Effector memory CD4-positive, alpha-beta T cell (primary cell): ENCODE measurements around the gene CHID1.

Experiments used
- DNase-seq, 3 donors: peaks; one replicate each; pipeline ENCODE4 v3.0.0-alpha.2; 2020
- H3K27ac ChIP-seq: 2 replicates; pipeline ENCODE4 v1.7.0; 2013; ENCODE audit warnings: mild to moderate bottlenecking, low read length, moderate library complexity; ENCODE audit not compliant: insufficient read depth, poor library complexity, severe bottlenecking
- H3K27me3 ChIP-seq: replicated peaks from 2 replicates; pipeline ENCODE4 v1.7.0; 2013; ENCODE audit warnings: mild to moderate bottlenecking, low read length; ENCODE audit not compliant: insufficient read depth, control insufficient read depth, poor library complexity, severe bottlenecking
- H3K36me3 ChIP-seq: 2 replicates; pipeline ENCODE4 v1.7.0; 2013; ENCODE audit warnings: mild to moderate bottlenecking, low read length, moderate library complexity; ENCODE audit not compliant: control insufficient read depth, insufficient read depth
- H3K4me1 ChIP-seq: 2 replicates; pipeline ENCODE4 v1.7.0; 2013; ENCODE audit warnings: low read length, mild to moderate bottlenecking; ENCODE audit not compliant: control insufficient read depth, insufficient read depth, poor library complexity, severe bottlenecking
- H3K4me3 ChIP-seq: 2 replicates; pipeline ENCODE4 v1.7.0; 2013; ENCODE audit warnings: low read length, low read depth, mild to moderate bottlenecking; ENCODE audit not compliant: insufficient read depth, poor library complexity, severe bottlenecking
- H3K9me3 ChIP-seq: 2 replicates; pipeline ENCODE4 v1.7.0; 2013; ENCODE audit warnings: mild to moderate bottlenecking, low read length, moderate library complexity; ENCODE audit not compliant: control insufficient read depth

The CHID1 gene

DNA sequence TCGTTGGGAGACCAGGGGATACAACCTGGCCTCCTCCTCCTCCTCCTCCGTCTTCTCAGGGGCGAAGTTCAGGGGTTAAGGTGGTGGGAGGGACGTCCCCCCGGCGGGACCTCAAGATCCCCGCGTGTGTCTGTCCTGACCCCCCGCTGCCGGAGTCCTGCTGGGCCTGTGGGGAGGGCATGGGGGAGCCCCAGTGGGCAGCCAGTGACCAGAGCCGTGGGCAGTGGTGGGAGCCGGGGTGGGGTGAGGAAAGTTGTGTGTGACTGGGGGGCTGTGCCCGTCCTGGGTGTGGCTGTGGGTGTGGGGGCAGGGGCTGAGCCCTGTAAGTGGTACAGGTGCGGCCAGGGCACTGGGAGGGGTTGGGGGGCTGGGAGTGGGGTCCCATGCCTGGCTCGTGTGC, 57.8 kb downstream of the CHID1 start:
- no peak overlapping the region for H3K27ac ChIP-seq
- no peaks in the 10 kb centered on the region for H3K9me3 ChIP-seq
- H3K4me3 ChIP-seq: no peak overlapping the region
- peaks cover 21% of the 10 kb centered on the region for H3K27me3 ChIP-seq
- H3K4me1 ChIP-seq: peaks cover 12% of the 10 kb centered on the region
- no peak for DNase-seq
- H3K36me3 ChIP-seq: no peaks in the 10 kb centered on the region

DNA sequence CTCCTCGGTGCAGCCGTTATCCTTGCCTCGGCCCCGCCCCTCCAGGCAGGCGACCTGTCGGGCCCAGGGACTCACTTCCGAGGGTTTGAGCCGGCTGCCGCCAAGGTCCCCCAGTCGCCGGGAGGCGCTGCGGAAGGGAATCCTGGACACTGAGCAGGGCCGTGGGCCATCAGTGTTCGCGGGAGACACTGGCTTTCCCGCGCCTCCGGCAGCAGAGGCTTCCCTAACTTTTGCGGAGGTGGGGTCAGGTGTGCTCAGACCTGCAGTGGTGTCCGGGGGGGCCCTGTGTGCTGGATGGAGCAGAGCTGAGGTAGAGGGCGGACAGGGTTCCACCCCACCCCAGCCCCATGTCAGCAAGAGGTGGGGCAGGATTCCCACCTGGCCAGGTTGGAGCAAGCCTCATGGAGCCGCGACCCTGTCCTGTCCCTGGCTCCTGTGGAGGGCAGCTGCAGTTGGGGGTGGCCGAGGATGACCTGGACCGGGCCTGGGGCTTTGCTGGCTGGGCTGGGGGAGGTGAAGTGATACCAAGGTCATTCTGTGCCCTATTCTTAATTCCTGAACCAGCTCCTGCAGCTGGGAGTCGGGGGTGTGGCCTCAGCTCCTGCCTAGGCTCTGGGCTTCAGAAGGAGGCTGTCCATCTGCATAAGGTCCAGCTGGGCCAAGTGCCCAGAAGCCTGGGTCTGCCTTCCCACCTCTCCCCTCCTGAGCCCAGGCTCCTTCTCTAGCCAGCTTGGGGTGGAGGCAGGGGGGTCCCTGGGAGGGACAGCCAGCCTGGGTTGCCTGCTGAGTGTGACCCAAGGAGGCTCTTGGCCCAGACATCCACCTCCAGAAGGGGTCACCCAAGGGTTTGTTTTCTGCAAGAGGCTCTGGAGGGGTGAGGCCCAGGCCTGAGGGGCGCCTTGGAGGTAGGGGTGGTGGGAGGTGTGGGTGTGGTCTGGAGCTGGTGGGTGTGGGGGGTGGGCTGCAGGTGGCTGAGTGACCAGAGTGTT, 59.5 kb downstream of the CHID1 start:
- Histone ChIP-seq H3K36me3 (no peaks in the 10 kb centered on the region), H3K27ac (no peak overlapping the region), H3K4me3 (no peak overlapping the region), H3K27me3 (peaks cover 21% of the 10 kb centered on the region), H3K9me3 (no peaks in the 10 kb centered on the region), H3K4me1 (peaks cover 12% of the 10 kb centered on the region)
- DNase-seq: no peak

DNA sequence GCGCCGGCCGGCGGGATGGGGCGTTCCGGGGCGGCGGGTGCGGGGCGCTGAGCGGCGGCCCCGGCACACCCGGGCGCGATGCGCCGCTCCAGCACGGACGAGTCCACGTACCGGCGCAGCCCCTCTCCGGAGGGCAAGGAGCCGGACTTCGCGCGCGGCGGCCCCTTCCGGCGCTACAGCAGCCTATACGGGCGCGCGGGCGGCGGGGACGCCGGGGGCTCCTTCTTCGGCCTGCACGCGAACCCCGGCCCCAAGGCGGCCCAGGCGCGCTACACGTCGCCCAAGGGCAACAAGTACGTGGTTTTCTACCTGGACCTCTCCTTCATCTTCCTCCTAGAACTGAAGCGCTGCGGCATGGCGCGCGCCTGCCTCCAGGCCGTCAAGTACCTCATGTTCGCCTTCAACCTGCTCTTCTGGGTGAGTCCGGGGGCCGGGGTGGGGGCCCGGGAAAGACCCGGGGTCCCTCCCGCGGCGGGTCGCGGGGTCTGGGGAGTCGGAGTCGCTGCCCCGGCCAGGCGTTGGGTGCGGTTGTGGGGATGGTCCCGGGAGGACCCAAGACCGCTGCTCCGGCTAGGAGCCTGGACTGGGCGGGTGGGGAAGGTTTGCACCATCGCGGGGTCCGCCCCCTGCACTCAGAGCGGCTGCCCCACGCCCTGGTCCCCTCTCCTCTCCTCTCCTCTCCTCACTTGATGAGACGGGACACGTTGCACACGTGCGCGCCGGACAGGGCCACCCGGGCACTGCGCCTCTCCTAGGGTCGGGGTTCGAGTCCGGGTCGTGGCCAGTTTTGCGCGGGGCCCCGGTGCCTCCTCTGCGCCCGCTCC, 60.4 kb downstream of the CHID1 start:
- H3K27me3 ChIP-seq: peaks cover 21% of the 10 kb centered on the region
- peaks cover 12% of the 10 kb centered on the region for H3K4me1 ChIP-seq
- H3K4me3 ChIP-seq: peak overlapping the region; percentile 32
- H3K9me3 ChIP-seq: no peaks in the 10 kb centered on the region
- no peak overlapping the region for H3K27ac ChIP-seq
- H3K36me3 ChIP-seq: no peaks in the 10 kb centered on the region
- DNase-seq: no peak

DNA sequence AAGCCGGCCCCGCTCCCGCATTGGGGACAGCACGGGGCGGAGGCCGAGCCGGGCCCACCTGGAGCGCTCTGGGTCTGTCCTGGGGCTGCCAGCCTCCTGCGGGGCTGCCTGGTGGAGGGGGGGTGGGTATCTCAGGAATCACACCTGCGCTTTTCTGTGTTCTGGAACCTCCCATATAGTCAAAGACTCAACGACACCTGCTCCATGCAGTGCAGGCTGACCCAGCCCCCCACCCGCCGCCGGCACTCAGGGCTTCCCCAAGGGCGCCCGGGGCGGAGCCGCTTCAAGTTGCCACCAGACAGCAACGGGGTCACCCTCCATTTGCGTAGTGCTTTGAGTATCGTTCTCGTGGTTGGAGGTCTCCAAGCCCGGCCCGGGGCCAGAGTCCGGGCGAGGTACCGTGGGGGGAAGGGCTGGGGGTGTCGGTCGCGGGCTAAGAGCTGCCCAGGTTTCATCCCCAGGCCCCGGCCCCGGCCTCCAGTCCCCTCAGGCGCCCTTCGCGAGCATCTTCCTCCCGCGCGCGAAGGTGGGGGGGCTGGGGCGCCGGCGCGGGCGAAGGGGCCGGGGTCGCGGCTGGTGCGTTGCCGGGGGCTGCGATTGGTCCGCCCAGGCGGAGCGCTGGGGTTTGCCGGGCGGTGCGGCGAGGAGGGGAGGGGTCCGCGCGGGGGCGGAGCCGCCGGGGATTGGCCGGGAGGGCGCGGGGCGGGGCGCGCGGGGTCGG, 61.3 kb downstream of the CHID1 start:
- peaks cover 12% of the 10 kb centered on the region for H3K4me1 ChIP-seq
- H3K36me3 ChIP-seq: no peaks in the 10 kb centered on the region
- H3K4me3 ChIP-seq: peak overlapping the region; percentile 40
- H3K27ac ChIP-seq: no peak overlapping the region
- H3K27me3 ChIP-seq: peaks cover 21% of the 10 kb centered on the region
- DNase-seq: peak in 1 of 3 donors; percentile 31
- no peaks in the 10 kb centered on the region for H3K9me3 ChIP-seq

DNA sequence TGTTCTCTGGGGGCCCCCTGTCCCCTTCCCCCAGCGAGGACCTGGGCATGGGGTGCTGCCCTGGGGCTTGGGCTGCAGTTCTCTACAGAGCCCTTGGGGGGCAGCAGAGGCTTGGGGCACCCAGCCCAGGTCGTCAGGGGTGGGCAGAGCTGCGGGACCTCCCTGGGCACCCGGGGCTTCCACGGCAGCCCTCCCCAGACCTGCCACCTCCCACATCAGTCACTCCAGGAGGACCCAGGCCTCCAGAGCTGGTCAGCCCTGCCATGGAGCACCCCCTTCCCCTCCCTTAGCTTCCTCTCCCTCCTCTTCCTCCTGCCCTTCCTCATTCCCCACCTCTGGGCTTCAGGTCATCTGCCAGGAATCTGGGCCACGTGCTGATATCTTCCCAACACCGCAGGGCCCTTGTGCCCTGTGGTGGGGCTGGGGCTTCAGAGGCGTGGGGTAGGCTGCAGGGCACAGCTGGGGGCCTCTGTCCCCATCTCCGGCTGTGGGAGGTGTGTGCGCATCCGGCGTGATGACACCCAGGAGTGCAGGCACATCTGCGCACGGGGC, 62.2 kb downstream of the CHID1 start:
- Histone ChIP-seq H3K27me3 (peaks cover 21% of the 10 kb centered on the region), H3K27ac (no peak overlapping the region), H3K4me3 (peak overlapping the region; percentile 40), H3K36me3 (no peaks in the 10 kb centered on the region), H3K4me1 (peaks cover 18% of the 10 kb centered on the region), H3K9me3 (no peaks in the 10 kb centered on the region)
- peak; percentile 36 to 47 (median 46) for DNase-seq

DNA sequence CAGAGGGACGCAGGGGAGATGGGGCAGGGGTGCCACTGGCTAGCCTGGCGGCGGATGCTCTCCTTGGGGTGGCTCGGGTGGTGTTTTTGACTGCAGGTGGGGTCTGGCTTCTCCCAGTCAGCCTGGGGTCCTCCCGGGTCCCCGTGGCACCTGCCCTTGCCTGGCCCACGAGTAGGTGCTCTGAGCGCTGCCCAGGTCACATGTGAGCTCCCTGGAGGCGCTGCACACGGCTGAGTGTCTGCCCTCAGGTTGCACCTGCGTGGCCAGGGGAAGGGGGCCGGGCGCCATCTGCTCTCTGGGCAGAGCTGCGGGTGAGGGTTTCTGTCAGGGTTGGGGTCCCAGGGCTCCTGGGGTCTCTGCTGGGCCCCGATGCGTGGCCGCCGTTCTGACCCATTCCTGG, 62.7 kb downstream of the CHID1 start:
- Histone ChIP-seq H3K36me3 (no peaks in the 10 kb centered on the region), H3K4me1 (peaks cover 23% of the 10 kb centered on the region), H3K27me3 (peaks cover 21% of the 10 kb centered on the region), H3K27ac (no peak overlapping the region), H3K9me3 (no peaks in the 10 kb centered on the region), H3K4me3 (no peak overlapping the region)
- no peak for DNase-seq

DNA sequence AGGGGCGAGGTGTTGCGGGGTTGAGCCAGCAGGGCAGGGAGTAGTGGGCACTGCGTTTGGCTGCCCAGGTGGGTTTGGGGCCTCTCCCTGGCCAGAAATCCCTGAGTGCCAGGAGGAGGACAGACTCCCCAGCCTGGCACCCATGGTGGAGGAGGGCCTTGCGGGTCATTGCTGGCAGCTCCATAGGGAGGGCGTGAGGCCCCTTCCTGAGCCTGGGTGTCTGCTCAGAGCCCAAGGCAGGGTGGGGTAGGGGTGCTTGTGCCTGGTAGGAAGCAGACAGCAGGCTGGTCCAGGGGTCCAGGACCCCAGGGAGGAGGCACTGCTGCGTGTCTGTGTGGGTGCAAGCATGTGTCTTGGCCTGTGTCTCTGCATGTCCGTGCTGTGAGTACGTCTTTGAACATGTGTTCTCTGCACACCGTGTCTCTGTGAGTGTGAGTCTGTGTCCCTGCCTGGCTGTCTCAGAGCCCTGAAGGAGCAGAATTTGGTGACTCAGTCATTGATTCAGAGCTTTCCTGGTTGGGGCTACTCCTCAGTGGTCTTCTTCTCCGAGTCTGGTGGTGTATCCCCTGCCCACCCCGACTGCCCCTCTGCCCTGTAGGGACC, 64.0 kb downstream of the CHID1 start:
- H3K27ac ChIP-seq: no peak overlapping the region
- H3K4me3 ChIP-seq: no peak overlapping the region
- peaks cover 23% of the 10 kb centered on the region for H3K4me1 ChIP-seq
- no peaks in the 10 kb centered on the region for H3K9me3 ChIP-seq
- peaks cover 21% of the 10 kb centered on the region for H3K27me3 ChIP-seq
- no peak for DNase-seq
- H3K36me3 ChIP-seq: no peaks in the 10 kb centered on the region

DNA sequence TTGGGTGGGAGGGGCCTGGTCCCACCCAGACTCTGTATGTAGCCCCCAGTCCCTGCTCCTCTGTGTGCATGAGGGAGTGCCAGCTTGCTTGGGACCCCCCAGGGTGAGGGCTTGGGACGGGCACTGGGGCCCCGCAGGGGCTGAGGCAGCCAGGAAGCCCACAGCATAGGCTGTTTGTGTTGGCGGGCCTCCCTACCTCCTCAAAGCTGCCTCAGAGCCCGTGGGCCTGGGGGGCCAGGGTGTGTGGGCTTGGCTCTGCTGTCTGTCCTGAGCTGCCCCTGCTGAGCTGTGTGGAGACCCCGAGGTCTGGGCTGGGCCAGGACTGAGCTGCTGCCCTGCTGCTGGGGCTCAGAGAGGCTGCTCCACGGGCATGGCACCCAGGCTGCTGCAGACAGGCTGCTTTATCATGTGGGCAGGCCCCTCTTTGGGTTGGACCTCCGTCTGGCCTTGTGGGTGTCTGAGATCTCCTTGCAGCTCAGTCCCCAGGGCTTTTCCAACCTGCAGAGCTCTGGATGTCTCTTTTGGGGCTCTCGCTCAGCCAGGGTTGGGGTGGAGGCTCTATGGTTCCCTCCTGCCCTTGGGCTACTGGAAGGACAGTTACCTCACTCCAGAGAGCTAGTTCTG, 64.6 kb downstream of the CHID1 start:
- Histone ChIP-seq H3K4me1 (peaks cover 29% of the 10 kb centered on the region), H3K4me3 (no peak overlapping the region)
- DNase-seq: no peak

More for the DNA sequence above, 64.6 kb downstream of the CHID1 start:
- no peaks in the 10 kb centered on the region for H3K36me3 ChIP-seq
- no peak overlapping the region for H3K27ac ChIP-seq
- H3K9me3 ChIP-seq: no peaks in the 10 kb centered on the region
- peaks cover 21% of the 10 kb centered on the region for H3K27me3 ChIP-seq
